ENCODE results near the gene ACTR1A.

DNA sequence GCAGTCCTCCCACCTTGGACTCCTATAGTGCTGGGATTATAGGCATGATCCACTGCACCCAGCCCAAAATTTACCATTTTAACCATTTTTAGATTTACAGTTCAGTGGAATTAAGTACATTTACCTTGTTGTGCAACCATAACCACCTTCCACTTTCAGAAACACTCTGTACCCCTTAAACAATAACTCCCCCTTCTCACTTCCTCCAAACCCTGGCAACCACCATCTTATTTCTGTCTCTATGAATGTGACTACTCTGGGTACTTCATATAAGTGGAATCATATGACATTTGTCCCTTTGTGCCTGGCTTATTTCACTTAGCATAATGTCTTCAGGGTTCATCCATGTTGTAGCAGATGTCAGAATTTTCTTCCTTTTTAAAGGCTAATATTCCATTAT, 34.9 kb upstream of the ACTR1A start:
- TF ChIP-seq, protein P1, sequence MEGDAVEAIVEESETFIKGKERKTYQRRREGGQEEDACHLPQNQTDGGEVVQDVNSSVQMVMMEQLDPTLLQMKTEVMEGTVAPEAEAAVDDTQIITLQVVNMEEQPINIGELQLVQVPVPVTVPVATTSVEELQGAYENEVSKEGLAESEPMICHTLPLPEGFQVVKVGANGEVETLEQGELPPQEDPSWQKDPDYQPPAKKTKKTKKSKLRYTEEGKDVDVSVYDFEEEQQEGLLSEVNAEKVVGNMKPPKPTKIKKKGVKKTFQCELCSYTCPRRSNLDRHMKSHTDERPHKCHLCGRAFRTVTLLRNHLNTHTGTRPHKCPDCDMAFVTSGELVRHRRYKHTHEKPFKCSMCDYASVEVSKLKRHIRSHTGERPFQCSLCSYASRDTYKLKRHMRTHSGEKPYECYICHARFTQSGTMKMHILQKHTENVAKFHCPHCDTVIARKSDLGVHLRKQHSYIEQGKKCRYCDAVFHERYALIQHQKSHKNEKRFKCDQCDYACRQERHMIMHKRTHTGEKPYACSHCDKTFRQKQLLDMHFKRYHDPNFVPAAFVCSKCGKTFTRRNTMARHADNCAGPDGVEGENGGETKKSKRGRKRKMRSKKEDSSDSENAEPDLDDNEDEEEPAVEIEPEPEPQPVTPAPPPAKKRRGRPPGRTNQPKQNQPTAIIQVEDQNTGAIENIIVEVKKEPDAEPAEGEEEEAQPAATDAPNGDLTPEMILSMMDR (IDR thresholded peaks at IDR 0.05), result no peak
- no peak for TF ChIP-seq GABPB1 (CRISPR knock-in tag; IDR thresholded peaks at IDR 0.05)
- no peak for TF ChIP-seq NR2C2 (CRISPR knock-in tag; IDR thresholded peaks at IDR 0.05)
- TF ChIP-seq TP53 (CRISPR knock-in tag; IDR thresholded peaks at IDR 0.05), result no peak
- TF ChIP-seq ELF4 (CRISPR knock-in tag; IDR thresholded peaks at IDR 0.05; ENCODE audit: low read depth), result no peak
- TF ChIP-seq, protein P2, sequence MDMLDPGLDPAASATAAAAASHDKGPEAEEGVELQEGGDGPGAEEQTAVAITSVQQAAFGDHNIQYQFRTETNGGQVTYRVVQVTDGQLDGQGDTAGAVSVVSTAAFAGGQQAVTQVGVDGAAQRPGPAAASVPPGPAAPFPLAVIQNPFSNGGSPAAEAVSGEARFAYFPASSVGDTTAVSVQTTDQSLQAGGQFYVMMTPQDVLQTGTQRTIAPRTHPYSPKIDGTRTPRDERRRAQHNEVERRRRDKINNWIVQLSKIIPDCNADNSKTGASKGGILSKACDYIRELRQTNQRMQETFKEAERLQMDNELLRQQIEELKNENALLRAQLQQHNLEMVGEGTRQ (CRISPR knock-in tag; IDR thresholded peaks at IDR 0.05), result no peak
- TF ChIP-seq, protein P3, sequence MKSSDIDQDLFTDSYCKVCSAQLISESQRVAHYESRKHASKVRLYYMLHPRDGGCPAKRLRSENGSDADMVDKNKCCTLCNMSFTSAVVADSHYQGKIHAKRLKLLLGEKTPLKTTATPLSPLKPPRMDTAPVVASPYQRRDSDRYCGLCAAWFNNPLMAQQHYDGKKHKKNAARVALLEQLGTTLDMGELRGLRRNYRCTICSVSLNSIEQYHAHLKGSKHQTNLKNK (CRISPR knock-in tag; IDR thresholded peaks at IDR 0.05), result no peak
- TF ChIP-seq CREB1 (CRISPR knock-in tag; IDR thresholded peaks at IDR 0.05), result no peak
- TF ChIP-seq ZNF317 (CRISPR knock-in tag; IDR thresholded peaks at IDR 0.05; ENCODE audit: borderline replicate concordance, low read depth), result no peak
- no peak for TF ChIP-seq MXD4 (CRISPR knock-in tag; IDR thresholded peaks at IDR 0.05; ENCODE audit: borderline replicate concordance)
- no peak for TF ChIP-seq FOXJ3 (CRISPR knock-in tag; IDR thresholded peaks at IDR 0.05; ENCODE audit: borderline replicate concordance)
